GM12873 (cell line): ENCODE results near the gene CNOT6.
A peak's percentile ranks its signal among the peaks of the same experiment; 100 is the strongest.

Experiments used
- TF ChIP-seq, protein P1 (sequence below): IDR thresholded peaks from 2 replicates; pipeline ENCODE4 v1.5.1; 2012; ENCODE audit warnings: low read depth, mild to moderate bottlenecking, moderate library complexity, low read length, control low read depth; ENCODE audit not compliant: insufficient read depth; ENCODE audit errors: missing control alignments

The CNOT6 gene

DNA sequence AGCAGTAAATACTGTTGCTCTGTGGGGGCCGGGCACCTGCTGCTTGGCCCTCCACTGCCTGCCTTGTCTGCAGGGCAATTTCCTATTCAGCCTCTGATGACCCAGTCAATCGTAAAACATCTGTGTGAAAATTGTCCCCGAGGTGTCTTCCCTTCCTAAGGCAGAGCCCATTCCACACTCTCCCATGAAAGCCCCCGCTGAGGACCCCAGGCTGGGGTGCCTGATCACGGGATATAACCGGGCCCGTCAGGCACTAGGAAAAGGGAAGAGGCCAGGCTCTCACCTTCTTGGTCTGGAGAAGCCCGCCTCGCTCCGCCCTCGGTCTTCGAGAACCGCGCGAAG is 124.3 kb downstream of the CNOT6 start:
- TF ChIP-seq, protein P1, sequence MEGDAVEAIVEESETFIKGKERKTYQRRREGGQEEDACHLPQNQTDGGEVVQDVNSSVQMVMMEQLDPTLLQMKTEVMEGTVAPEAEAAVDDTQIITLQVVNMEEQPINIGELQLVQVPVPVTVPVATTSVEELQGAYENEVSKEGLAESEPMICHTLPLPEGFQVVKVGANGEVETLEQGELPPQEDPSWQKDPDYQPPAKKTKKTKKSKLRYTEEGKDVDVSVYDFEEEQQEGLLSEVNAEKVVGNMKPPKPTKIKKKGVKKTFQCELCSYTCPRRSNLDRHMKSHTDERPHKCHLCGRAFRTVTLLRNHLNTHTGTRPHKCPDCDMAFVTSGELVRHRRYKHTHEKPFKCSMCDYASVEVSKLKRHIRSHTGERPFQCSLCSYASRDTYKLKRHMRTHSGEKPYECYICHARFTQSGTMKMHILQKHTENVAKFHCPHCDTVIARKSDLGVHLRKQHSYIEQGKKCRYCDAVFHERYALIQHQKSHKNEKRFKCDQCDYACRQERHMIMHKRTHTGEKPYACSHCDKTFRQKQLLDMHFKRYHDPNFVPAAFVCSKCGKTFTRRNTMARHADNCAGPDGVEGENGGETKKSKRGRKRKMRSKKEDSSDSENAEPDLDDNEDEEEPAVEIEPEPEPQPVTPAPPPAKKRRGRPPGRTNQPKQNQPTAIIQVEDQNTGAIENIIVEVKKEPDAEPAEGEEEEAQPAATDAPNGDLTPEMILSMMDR, result no peak

DNA sequence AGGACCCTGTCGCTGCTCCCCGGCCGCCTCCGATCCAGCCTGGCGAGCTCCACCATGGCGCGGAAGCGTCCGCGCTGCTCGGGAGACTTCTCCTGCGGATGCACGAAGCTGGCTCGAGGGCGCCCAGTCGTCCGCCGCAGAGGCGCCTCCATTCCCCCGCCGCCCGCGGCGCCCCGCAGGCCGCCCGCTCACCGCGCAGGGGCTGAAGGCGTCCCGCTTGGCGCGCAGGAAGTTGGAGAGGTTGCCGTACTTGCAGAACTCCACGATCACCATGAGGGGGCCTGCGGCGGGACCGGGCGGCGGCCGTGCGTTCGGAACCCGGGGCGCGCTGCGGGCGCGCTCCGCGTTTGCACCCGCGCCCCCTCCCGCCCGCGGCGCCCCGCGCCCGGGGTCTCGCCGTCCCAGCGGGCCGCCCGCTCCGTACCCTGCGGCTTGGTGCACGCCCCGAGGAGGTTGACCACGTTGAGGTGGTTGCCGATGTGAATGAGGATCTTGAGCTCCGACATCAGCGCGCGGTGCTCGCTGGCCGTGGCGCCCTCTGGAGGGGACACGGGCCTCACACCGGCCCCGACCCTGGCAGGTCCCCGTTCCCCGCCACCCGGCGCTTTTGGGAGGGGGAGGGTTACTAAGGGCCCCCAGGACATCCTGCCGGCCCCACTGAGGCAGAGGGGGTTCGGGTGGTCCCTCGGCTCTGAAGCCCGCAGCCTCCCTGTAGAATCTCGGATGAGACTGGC is 124.8 kb downstream of the CNOT6 start:
- TF ChIP-seq, protein P1, result peak; percentile 29

DNA sequence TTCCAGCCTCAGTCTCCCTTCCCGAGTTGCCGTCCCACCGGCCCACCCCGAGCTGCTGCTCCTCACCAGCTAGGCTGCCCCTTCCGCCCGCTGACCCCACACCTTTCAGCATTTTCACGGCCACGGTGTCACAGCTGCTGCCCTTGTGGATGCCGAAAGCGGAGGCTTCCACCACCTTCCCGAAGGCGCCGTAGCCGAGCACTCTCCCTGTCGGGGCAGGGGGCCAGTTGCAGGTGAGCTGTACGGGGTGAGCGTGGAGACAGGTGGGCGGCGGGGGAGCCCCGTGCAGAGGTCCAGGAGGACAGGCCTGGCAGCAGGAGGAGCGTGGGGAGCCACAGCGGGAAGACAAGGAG is 125.4 kb downstream of the CNOT6 start:
- TF ChIP-seq, protein P1, result no peak

DNA sequence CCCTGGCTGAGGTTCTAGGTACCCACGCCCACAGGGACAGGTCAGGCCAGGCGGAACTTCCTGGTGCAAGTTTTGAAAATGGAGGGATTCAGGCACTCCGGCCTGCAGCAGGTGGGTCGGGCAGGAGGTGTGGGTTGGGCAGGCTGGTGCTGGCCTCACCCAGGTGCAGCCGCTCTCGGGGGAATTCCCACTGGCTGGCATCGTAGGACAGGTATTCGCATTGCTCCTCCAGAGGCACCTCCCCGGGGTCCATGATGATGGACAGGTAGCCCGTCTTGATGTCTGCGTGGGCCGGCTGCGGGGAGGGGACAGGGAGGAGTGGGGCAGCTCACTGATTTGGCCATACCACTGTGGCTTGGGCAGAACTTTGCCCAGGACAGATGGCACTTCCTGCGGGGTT is 125.8 kb downstream of the CNOT6 start:
- TF ChIP-seq, protein P1, result no peak

DNA sequence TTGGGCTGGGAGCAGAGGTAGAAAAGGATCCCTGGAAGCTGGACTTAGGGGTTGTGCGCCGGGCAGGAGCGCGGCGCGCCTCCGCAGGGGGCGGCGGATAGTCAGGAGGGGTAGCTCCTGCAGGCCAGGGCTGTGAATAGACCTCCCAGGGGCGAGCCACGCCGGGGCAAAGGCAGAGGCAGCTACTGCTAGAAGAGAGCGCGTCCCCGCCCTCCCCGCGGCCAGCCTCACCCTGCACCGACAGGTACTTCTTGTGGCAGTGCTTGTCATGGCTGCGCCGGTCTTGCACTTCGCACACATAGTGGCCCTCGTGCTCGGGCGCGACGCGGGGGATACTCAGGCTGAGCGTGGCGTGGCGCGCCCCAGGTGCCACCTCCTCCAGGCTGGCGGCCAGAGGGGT is 127.1 kb downstream of the CNOT6 start:
- TF ChIP-seq, protein P1, result no peak

DNA sequence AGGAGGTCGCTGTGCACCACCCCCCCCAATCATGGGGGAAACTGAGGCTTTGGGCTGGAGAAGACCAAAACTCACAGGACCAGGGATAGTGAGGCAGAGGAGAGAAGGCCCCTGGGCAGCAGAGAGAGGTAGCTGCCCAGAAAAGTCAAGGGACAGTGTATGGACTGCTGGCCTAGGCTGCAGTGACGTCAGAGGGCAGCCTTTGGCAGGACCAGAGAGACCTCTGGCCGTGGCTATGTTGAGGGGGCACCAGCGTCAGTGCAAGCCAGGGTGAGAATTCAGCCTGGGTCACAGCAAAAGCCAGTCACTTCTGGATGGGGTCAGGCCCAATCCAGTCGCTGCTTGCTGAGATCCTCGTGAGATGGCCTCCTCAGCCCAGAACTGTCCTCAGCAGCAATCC is 128.7 kb downstream of the CNOT6 start:
- TF ChIP-seq, protein P1, result no peak

DNA sequence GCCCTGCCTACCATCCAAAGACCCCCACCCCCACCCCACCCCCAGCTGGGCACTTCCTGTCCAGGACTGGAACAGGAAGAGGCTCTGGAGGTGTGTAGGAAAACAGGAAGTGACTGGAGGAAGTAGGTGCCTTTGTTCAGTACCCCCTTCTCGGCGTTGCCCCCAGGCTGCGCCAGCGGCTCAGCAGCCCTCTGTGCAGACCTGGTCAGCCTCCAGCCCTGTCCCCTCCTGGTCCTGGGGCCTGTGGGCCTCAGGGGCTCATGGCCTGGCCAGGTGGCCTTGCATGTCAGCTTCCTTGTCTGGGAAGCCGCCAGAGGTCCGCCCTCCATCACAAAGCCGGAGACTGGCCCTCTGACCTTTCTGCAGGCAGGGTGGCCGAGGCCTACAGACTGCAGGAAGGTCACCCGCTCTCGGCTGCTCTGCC is 129.2 kb downstream of the CNOT6 start:
- TF ChIP-seq, protein P1, result no peak

DNA sequence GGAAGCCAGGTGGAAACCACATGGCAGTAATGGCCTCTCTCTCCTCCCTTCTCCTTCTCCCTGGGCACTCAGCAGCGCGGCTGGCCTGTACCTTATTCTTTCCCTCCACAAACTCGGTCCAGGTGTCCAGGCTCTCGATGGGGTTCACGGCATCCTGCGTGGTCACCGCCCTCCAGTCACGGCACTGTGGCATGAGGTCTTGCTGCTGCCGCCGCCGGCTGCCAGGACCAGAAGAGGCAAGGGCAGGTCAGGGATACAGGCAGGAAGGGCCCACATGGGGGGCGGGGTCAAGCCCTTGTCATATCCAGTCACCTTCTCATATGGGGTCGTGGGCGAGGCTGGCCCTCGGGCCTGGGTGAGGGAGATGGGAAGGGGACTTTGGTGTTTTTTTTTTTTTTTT is 129.7 kb downstream of the CNOT6 start:
- TF ChIP-seq, protein P1, result no peak
